GM20000 (cell line): Measurements from ENCODE around the gene ABLIM3.

ENCODE experiments used
- DNase-seq: peaks from one replicate; pipeline ENCODE4 v3.0.0; 2012; ENCODE audit warnings: low spot score
- CTCF ChIP-seq: IDR thresholded peaks from 2 replicates; pipeline ENCODE4 v1.5.1; 2012; ENCODE audit warnings: mild to moderate bottlenecking, control low read depth; ENCODE audit errors: extremely low read depth, missing control alignments

ABLIM3 gene

GRCh38 chr5:149151717-149152116 lies 10.4 kb downstream of the ABLIM3 start:
- no peak for DNase-seq

GRCh38 chr5:149152317-149152746 lies 11.0 kb downstream of the ABLIM3 start:
- no peak for DNase-seq
- no peak for TF ChIP-seq CTCF

More at GRCh38 chr5:149151717-149152116, 10.4 kb downstream of the ABLIM3 start:
- TF ChIP-seq CTCF: no peak

- no peak for DNase-seq
- no peak for TF ChIP-seq CTCF
These were observed 12.0 kb downstream of the ABLIM3 start for GRCh38 chr5:149153193-149153750.

- TF ChIP-seq CTCF: no peak
- DNase-seq: no peak
These were observed 12.7 kb downstream of the ABLIM3 start for GRCh38 chr5:149153751-149154610.

- no peak for TF ChIP-seq CTCF
- no peak for DNase-seq
These were observed 13.4 kb downstream of the ABLIM3 start for GRCh38 chr5:149154650-149155049.

GRCh38 chr5:149156435-149157083 lies 15.3 kb downstream of the ABLIM3 start:
- no peak for DNase-seq
- TF ChIP-seq CTCF: no peak

GRCh38 chr5:149157330-149157729 lies 16.0 kb downstream of the ABLIM3 start:
- no peak for TF ChIP-seq CTCF
- no peak for DNase-seq
